GM23338 (cell line): ENCODE results near the gene WBP1. TPM values are rescaled to one million over a fixed set of nuclear protein-coding genes. Genes with fewer than 3 reads are reported as not detected.
A peak's percentile ranks its signal among the peaks of the same experiment; 100 is the strongest.
"Not testable (repeated sequence)": the region's sequence is repeated elsewhere in the genome, so short reads cannot be mapped to it uniquely, and the experiment has no call there.

Experiments
- ATAC-seq: fragments of 200-7000 bp; cut with Tn5 transposase; 3 replicates; pipeline ENCODE4 v1.9.1; 2020
- DNase-seq: peaks from one replicate; pipeline ENCODE4 v3.0.0-alpha.2; 2015; ENCODE audit warnings: low spot score
- H2AFZ ChIP-seq: fragments of 200-600 bp; sonication (generic); 2 replicates; pipeline ENCODE4 v1.8.0; 2016; ENCODE audit warnings: antibody characterized with exemption, mild to moderate bottlenecking, moderate library complexity
- H3F3A ChIP-seq: fragments of 200-600 bp; sonication (generic); replicated peaks from 2 replicates; pipeline ENCODE4 v1.8.0; 2017; ENCODE audit warnings: antibody characterized with exemption, mixed run types, low read depth
- H3K27ac ChIP-seq: fragments of 200-600 bp; sonication (generic); 2 replicates; pipeline ENCODE4 v1.6.1; 2016; ENCODE audit warnings: low read depth
- H3K27me3 ChIP-seq: fragments of 200-600 bp; sonication (generic); 2 replicates; pipeline ENCODE4 v1.8.0; 2016; ENCODE audit warnings: mild to moderate bottlenecking, mixed run types, moderate library complexity; ENCODE audit not compliant: insufficient read depth
- H3K36me3 ChIP-seq: fragments of 200-600 bp; sonication (generic); 2 replicates; pipeline ENCODE4 v1.8.0; 2016; ENCODE audit warnings: mild to moderate bottlenecking; ENCODE audit not compliant: insufficient read depth
- H3K4me1 ChIP-seq: fragments of 200-600 bp; sonication (generic); 2 replicates; pipeline ENCODE4 v1.8.0; 2016; ENCODE audit warnings: mild to moderate bottlenecking, moderate library complexity; ENCODE audit not compliant: insufficient read depth
- H3K4me2 ChIP-seq: fragments of 200-600 bp; sonication (generic); 2 replicates; pipeline ENCODE4 v1.7.1; 2017; ENCODE audit warnings: mixed run types
- H3K4me3 ChIP-seq: fragments of 200-600 bp; sonication (generic); 2 replicates; pipeline ENCODE4 v1.6.1; 2016; ENCODE audit warnings: mixed run types
- H3K79me2 ChIP-seq: fragments of 200-600 bp; sonication (generic); replicated peaks from 2 replicates; pipeline ENCODE4 v1.8.0; 2017; ENCODE audit warnings: mild to moderate bottlenecking; ENCODE audit not compliant: insufficient read depth
- H3K9me2 ChIP-seq: fragments of 200-600 bp; sonication (generic); 2 replicates; pipeline ENCODE4 v1.8.0; 2017; ENCODE audit not compliant: insufficient read depth
- H4K20me1 ChIP-seq: fragments of 200-600 bp; sonication (generic); replicated peaks from 2 replicates; pipeline ENCODE4 v1.8.0; 2017; ENCODE audit warnings: mild to moderate bottlenecking; ENCODE audit not compliant: insufficient read depth
- H3K27ac Mint-ChIP-seq: 2 replicates; pipeline ENCODE4 v1.8.0; 2020; ENCODE audit warnings: inconsistent platforms, mild to moderate bottlenecking, moderate library complexity, mixed read lengths
- H3K27me3 Mint-ChIP-seq: 3 replicates; pipeline ENCODE4 v1.8.0; 2022; ENCODE audit warnings: low read depth, mild to moderate bottlenecking, moderate library complexity, mixed read lengths, inconsistent platforms; ENCODE audit not compliant: insufficient read depth, poor library complexity
- H3K36me3 Mint-ChIP-seq: 3 replicates; pipeline ENCODE4 v1.8.0; 2021; ENCODE audit warnings: low read depth, mild to moderate bottlenecking, inconsistent platforms, moderate library complexity, mixed read lengths
- H3K4me1 Mint-ChIP-seq: 3 replicates; pipeline ENCODE4 v1.8.0; 2020; ENCODE audit warnings: mild to moderate bottlenecking, inconsistent platforms, mixed read lengths
- H3K4me3 Mint-ChIP-seq: 3 replicates; pipeline ENCODE4 v1.8.0; 2021; ENCODE audit warnings: moderate library complexity, mild to moderate bottlenecking, inconsistent platforms, mixed read lengths
- H3K9me3 Mint-ChIP-seq: 3 replicates; pipeline ENCODE4 v1.8.0; 2020; ENCODE audit warnings: moderate library complexity, mild to moderate bottlenecking, inconsistent platforms, mixed read lengths
- EZH2 ChIP-seq: fragments of 200-600 bp; sonication (generic); IDR thresholded peaks from one replicate; pipeline ENCODE4 v1.8.0; 2017; ENCODE audit warnings: antibody characterized with exemption, mild to moderate bottlenecking, low read depth; ENCODE audit not compliant: unreplicated experiment
- JUNB ChIP-seq: IDR thresholded peaks from one replicate; pipeline ENCODE4 v1.6.1; 2016; ENCODE audit warnings: antibody characterized with exemption; ENCODE audit not compliant: unreplicated experiment
- POLR2AphosphoS5 ChIP-seq: IDR thresholded peaks from 2 replicates; pipeline ENCODE4 v1.6.1; 2016; ENCODE audit warnings: antibody characterized with exemption, low read depth
- ZNF331 ChIP-seq: fragments of 250-450 bp; sonication (Bioruptor Pico); IDR thresholded peaks from 2 replicates; pipeline ENCODE4 v1.5.0; 2020; ENCODE audit warnings: low read depth, mild to moderate bottlenecking, moderate library complexity
- polyA plus RNA-seq: library from polyadenylated mRNA; unstranded; fragments of >200 nt; fragmentation: Nextera tagmentation; extraction: Ambion mirVana; gene quantifications from 2 replicates; pipeline ENCODE4 v1.2.1, GENCODE V29; 2016
- total RNA-seq: library from RNA; depleted of rRNA; stranded (reverse); fragments of >200 nt; shearing (Covaris generic); gene quantifications from 2 replicates; pipeline ENCODE4 v1.2.3, GENCODE V29; 2014
- TF ChIP-seq, protein P1 (sequence below): fragments of 250-450 bp; sonication (Bioruptor Pico); IDR thresholded peaks from 2 replicates; pipeline ENCODE4 v1.5.0; 2020; ENCODE audit warnings: mild to moderate bottlenecking, moderate library complexity

WBP1 gene
- total and polyA plus RNA-seq, 2 experiments from 2014 or later: 53.0 to 64.4 TPM

DNA sequence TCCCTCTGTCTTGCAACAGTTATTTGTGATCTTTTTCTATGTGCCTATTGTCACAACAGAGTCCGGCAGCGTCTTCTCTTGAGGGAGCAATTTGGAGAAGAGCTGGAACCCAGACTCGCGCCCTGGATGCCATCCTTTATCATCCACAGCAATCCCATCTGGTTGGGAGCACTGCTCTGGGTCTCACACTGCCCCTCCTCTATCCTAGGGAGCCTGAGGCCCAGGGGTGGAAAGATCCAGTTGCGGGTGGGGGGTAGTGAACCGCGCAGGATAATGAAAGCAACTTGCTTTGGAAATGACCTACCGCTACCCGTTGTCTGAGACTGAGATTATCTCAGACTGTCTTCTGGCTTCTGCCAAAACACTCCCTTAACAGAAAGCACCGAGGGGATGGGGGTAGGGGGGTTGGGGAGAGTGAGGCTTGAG is 713 bp downstream of the WBP1 start (continued):
- TF ChIP-seq, protein P1, sequence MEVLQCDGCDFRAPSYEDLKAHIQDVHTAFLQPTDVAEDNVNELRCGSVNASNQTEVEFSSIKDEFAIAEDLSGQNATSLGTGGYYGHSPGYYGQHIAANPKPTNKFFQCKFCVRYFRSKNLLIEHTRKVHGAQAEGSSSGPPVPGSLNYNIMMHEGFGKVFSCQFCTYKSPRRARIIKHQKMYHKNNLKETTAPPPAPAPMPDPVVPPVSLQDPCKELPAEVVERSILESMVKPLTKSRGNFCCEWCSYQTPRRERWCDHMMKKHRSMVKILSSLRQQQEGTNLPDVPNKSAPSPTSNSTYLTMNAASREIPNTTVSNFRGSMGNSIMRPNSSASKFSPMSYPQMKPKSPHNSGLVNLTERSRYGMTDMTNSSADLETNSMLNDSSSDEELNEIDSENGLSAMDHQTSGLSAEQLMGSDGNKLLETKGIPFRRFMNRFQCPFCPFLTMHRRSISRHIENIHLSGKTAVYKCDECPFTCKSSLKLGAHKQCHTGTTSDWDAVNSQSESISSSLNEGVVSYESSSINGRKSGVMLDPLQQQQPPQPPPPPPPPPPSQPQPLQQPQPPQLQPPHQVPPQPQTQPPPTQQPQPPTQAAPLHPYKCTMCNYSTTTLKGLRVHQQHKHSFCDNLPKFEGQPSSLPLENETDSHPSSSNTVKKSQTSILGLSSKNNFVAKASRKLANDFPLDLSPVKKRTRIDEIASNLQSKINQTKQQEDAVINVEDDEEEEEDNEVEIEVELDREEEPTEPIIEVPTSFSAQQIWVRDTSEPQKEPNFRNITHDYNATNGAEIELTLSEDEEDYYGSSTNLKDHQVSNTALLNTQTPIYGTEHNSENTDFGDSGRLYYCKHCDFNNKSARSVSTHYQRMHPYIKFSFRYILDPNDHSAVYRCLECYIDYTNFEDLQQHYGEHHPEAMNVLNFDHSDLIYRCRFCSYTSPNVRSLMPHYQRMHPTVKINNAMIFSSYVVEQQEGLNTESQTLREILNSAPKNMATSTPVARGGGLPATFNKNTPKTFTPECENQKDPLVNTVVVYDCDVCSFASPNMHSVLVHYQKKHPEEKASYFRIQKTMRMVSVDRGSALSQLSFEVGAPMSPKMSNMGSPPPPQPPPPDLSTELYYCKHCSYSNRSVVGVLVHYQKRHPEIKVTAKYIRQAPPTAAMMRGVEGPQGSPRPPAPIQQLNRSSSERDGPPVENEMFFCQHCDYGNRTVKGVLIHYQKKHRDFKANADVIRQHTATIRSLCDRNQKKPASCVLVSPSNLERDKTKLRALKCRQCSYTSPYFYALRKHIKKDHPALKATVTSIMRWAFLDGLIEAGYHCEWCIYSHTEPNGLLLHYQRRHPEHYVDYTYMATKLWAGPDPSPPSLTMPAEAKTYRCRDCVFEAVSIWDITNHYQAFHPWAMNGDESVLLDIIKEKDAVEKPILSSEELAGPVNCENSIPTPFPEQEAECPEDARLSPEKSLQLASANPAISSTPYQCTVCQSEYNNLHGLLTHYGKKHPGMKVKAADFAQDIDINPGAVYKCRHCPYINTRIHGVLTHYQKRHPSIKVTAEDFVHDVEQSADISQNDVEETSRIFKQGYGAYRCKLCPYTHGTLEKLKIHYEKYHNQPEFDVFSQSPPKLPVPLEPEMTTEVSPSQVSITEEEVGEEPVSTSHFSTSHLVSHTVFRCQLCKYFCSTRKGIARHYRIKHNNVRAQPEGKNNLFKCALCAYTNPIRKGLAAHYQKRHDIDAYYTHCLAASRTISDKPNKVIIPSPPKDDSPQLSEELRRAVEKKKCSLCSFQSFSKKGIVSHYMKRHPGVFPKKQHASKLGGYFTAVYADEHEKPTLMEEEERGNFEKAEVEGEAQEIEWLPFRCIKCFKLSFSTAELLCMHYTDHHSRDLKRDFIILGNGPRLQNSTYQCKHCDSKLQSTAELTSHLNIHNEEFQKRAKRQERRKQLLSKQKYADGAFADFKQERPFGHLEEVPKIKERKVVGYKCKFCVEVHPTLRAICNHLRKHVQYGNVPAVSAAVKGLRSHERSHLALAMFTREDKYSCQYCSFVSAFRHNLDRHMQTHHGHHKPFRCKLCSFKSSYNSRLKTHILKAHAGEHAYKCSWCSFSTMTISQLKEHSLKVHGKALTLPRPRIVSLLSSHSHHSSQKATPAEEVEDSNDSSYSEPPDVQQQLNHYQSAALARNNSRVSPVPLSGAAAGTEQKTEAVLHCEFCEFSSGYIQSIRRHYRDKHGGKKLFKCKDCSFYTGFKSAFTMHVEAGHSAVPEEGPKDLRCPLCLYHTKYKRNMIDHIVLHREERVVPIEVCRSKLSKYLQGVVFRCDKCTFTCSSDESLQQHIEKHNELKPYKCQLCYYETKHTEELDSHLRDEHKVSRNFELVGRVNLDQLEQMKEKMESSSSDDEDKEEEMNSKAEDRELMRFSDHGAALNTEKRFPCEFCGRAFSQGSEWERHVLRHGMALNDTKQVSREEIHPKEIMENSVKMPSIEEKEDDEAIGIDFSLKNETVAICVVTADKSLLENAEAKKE (CRISPR knock-in tag): no peak
- TF ChIP-seq EZH2 (no peak), JUNB (no peak), ZNF331 (CRISPR knock-in tag) (no peak), POLR2AphosphoS5 (no peak)

DNA sequence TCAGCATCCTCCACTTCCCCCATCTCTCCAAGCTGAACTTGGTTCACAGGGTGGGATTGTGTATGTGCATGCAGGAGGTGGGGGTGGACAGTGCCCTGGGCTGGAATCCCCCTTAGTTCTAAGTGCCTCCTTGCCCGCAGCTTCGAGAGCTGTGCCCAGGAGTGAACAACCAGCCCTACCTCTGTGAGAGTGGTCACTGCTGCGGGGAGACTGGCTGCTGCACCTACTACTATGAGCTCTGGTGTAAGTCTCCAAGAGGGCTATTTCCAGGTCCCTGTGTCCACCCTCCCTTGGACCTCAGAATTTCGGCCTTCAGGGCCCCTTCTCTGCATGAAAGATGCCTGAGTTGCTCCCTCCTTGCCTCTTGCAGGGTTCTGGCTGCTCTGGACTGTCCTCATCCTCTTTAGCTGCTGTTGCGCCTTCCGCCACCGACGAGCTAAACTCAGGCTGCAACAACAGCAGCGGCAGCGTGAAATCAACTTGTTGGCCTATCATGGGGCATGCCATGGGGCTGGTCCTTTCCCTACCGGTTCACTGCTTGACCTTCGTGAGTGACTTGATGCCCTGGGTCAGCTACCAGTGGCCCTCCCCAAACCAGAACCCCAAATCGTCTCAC is 1.4 kb downstream of the WBP1 start:
- H3K27me3 Mint-ChIP-seq: peaks cover 31% of the 10 kb centered on the region
- not testable (repeated sequence) for H2AFZ ChIP-seq, H3K36me3 ChIP-seq, ATAC-seq, H3K9me2 ChIP-seq, H4K20me1 ChIP-seq, DNase-seq, H3K9me3 Mint-ChIP-seq, H3K27ac ChIP-seq, H3K27me3 ChIP-seq
- H3K36me3 Mint-ChIP-seq: peaks cover 17% of the 10 kb centered on the region
- peak overlapping the region; percentile 94 for H3K4me3 Mint-ChIP-seq
- H3K4me1 Mint-ChIP-seq: peaks cover 36% of the 10 kb centered on the region
- Histone ChIP-seq H3K4me3 (peak overlapping the region; percentile 99; the same call in 1 of the 2 replicates), H3F3A (peaks cover 12% of the 10 kb centered on the region; the same call in 1 of the 2 replicates), H3K4me2 (peak overlapping the region; percentile 97), H3K4me1 (peaks cover 17% of the 10 kb centered on the region), H3K79me2 (peaks cover 15% of the 10 kb centered on the region)
- H3K27ac Mint-ChIP-seq: peak overlapping the region; percentile 43; the same call in 1 of the 2 replicates

DNA sequence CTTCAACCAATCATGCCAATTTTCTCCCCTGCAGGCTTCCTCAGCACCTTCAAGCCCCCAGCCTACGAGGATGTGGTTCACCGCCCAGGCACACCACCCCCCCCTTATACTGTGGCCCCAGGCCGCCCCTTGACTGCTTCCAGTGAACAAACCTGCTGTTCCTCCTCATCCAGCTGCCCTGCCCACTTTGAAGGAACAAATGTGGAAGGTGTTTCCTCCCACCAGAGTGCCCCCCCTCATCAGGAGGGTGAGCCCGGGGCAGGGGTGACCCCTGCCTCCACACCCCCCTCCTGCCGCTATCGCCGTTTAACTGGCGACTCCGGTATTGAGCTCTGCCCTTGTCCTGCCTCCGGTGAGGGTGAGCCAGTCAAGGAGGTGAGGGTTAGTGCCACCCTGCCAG is 1.9 kb downstream of the WBP1 start:
- H3K4me3 ChIP-seq, ATAC-seq, H3K27ac Mint-ChIP-seq, H3K27ac ChIP-seq, H4K20me1 ChIP-seq, H3K36me3 ChIP-seq, DNase-seq, H3K4me2 ChIP-seq, H3K9me2 ChIP-seq, H2AFZ ChIP-seq, H3K27me3 ChIP-seq, H3K9me3 Mint-ChIP-seq: not testable (repeated sequence)
- Mint-ChIP-seq H3K36me3 (peaks cover 17% of the 10 kb centered on the region), H3K27me3 (peaks cover 26% of the 10 kb centered on the region), H3K4me1 (peaks cover 35% of the 10 kb centered on the region), H3K4me3 (peak overlapping the region; percentile 94; the same call in 2 of the 3 replicates)
- peaks cover 15% of the 10 kb centered on the region for H3K79me2 ChIP-seq
- peaks cover 12% of the 10 kb centered on the region; the same call in 1 of the 2 replicates for H3F3A ChIP-seq
- H3K4me1 ChIP-seq: peaks cover 17% of the 10 kb centered on the region
